HG02943 (cell line): ENCODE results near the gene DAGLA.

Experiments
- ATAC-seq: cut with Tn5 transposase; IDR thresholded peaks from one replicate; pipeline ENCODE4 v1.9.1; 2021; ENCODE audit warnings: mild to moderate bottlenecking, low read depth, moderate library complexity; ENCODE audit not compliant: unreplicated experiment

Gene DAGLA

GRCh38 chr11:61761440-61762222 is 81.4 kb downstream of the DAGLA start:
- ATAC-seq, result no peak

DNA sequence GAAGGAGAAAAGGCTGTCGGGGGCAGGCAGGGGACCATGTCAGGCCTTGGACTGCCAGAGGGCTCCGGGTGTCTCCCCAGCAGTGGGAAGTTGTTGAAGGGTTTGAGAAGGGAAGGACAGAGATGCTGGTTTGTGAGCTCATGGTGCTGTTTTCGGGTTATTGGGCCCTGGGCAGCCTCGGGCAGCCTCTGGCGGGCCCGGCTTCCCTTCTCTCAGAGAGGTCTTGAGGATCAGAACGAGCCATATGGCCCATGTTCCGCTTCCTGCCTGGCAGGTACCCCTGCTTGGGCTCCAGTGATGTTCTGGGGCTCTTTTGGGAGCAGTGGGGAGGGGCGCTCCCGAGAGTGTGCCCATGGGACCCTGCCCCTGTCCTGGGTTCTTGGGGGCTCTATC is 82.0 kb downstream of the DAGLA start:
- no peak for ATAC-seq

GRCh38 chr11:61762798-61763197 is 82.6 kb downstream of the DAGLA start:
- no peak for ATAC-seq

DNA sequence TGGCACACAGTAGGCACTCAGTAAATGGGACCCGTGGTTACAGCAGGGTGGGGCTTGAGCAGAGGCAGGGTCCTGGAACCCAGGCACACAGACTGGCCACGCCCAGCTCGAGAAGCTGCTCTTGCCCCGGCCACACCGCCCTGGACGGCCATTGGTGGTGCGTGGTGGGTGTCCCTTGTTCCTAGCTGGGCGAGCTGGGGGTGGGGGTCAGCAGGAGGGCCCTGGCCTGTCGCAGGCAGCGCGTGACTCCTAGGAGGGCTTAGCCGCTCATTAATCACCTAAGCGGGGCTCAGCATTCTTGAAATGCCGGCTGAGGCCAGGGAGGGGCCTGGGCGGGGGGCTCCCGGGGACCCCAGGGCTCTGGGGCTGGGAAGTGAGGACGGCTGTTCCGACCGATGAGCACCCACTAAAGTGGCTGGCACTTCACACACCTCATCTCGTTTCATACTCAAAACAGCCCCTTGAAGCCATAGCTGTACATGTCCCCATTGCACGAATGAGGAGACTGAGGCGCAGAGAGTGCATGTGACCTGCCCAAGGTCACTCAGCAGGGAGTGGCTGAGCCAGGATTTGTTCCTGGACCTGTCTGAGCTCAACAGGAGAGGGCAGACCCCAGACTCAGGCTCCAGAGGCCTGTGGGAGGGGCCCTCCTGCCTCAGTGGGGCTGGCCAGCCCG is 83.9 kb downstream of the DAGLA start:
- ATAC-seq, result no peak

GRCh38 chr11:61764606-61765260 is 84.5 kb downstream of the DAGLA start:
- no peak for ATAC-seq

DNA sequence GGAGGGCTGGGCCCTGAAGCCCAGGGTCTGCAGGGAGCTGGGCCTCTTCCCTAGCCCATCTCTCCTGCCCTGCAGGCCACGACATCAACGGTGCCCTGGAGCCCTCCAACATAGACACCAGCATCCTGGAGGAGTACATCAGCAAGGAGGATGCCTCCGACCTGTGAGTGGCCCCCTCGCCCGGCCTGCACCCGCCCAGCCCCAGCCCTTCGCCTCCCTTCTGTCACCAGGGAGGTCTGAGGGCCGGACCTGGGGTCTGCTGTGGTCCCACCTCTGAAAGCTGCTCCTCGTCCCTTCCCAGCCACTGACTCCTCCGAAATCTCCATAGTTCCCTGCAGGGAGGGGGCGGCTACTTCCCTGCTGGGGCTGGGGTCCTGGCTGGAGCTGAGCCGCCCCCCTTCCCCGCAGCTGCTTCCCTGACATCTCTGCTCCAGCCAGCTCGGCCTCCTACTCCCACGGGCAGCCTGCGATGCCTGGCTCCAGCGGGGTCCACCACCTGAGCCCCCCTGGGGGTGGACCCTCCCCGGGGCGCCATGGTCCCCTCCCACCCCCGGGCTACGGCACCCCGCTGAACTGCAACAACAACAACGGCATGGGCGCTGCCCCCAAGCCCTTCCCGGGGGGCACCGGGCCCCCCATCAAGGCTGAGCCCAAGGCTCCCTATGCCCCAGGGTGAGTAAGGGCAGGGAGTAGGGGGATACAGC is 85.5 kb downstream of the DAGLA start:
- ATAC-seq, result no peak

DNA sequence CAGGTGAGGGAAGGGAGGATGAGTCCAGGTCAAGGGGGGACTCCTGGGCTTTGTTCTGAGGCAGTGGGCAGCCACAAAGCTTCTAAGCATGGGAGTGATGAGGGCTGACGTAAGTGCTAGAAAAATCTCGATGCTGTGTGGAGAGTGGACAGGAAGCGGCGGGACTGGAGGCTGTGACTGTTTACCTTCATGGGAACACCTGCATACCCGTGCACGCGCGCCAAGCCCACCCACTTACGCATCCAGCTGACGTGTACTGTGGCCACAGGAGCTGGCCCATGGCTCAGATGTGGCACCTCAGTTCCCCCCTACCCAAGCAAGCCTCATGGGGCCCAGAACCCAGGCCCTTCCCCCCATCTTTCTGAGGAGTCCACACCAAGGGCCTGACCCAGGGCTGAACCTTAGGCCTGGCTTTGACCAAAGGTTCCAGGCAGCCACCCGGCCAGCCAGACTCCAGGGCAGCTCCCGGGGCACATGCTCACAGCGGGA is 86.2 kb downstream of the DAGLA start:
- no peak for ATAC-seq

- ATAC-seq, result no peak
These were observed 88.3 kb downstream of the DAGLA start for GRCh38 chr11:61768376-61769076.

GRCh38 chr11:61769169-61769920 is 89.2 kb downstream of the DAGLA start:
- ATAC-seq, result no peak

- ATAC-seq, result no peak
These were observed 89.9 kb downstream of the DAGLA start for GRCh38 chr11:61769946-61770683.

DNA sequence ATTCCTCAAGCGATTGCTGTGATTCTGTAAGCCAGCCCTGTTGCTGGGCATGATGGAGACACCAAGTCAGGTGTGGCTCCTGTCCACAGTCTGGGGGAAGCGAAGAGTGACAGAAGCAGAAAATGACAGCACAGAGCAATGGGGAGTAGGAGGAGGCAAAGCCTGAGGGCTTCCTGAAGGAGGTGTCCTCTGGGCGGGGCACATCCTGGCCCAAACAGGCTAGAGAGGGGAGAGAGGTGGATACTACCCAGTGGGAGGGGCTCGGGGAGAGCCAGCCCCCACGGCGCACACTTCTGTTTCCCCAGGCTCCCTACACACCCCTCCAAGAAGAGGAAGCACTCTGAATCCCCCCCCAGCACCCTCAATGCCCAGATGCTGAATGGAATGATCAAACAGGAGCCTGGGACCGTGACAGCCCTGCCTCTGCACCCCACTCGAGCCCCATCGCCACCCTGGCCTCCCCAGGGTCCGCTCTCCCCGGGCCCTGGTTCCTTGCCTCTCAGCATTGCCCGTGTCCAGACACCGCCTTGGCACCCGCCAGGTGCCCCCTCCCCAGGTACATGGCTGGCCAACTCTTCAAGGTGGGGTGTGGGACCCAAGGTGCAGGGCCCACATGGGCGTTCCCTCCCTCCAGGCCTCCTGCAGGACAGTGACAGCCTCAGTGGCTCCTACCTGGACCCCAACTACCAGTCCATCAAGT is 91.2 kb downstream of the DAGLA start:
- ATAC-seq, result no peak

DNA sequence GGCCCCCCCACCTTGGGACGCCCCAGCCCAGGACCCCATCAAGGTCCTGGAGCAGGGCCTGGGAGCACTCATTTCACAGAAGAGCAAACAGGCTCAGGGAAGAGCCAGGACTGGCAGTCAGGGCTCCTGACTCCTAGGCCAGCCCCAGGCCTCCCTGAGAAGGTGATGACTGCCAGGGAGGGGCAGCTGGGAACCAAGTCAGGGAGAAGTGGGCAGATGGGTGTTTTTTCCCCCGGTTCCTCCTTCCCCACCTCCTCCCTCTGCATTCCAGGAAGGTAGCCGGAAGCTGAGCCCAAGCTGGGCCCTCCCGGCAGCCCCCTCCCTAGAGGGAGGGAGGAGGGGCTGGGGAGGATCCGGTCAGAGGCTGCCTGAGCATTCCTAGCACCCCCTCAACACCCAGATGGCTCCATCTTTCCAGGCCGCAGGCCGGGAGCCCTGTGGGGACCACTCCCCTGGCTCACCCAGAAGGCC is 91.8 kb downstream of the DAGLA start:
- no peak for ATAC-seq

- no peak for ATAC-seq
These were observed 93.2 kb downstream of the DAGLA start for GRCh38 chr11:61773356-61773755.

GRCh38 chr11:61773809-61774208 is 93.6 kb downstream of the DAGLA start:
- ATAC-seq, result no peak

GRCh38 chr11:61774411-61774810 is 94.2 kb downstream of the DAGLA start:
- no peak for ATAC-seq

GRCh38 chr11:61775106-61775505 is 94.9 kb downstream of the DAGLA start:
- ATAC-seq, result no peak

DNA sequence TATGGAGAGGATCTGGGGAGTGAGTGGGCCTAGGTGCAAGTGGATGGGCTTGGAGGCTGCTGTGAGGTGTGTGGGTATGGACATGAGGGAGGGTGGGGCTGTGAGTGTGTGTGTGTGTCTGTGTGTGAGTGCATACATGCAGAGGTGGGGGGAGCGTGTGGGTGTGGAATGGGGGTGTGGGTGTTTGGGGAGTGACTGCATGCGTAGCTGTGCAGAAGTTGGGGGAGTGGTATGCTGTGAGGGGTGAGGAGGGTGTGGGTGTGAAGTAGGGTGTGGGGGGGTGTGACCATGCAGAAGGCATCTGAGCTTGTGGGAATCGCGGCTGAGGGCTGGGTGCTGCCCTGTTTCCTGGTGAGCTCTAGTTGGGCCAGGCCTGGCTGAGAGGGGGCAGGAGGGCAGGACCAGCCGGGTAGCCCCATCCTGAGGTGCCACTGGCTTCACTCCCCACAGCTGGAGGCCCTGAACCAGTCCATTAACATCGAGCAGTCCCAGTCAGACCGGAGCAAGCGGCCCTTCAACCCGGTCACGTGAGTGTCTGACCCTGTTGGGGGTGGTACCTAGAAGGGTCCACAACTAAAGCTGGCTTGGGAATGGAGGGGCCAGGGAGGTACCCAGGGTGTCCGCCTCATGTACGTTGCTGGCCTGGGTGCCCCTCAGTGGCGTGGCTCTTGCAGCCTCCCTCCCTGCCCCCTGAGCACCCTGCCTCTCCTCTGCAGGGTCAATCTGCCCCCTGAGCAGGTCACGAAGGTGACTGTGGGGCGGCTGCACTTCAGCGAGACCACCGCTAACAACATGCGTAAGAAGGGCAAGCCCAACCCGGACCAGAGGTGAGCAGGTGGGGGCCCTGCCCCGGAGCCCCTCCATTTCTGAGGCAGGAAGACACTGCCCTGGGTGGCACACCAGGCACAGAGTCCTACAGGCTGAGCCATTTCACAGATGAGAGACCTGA is 95.7 kb downstream of the DAGLA start:
- ATAC-seq, result no peak
